GM21515 (cell line): ENCODE measurements around the gene DMRT1.
"Not testable (repeated sequence)": the region's sequence is repeated elsewhere in the genome, so short reads cannot be mapped to it uniquely, and the experiment has no call there.

Experiments used
- ATAC-seq: cut with Tn5 transposase; IDR thresholded peaks from one replicate; pipeline ENCODE4 v1.9.1; 2021; ENCODE audit not compliant: unreplicated experiment

The DMRT1 gene

DNA sequence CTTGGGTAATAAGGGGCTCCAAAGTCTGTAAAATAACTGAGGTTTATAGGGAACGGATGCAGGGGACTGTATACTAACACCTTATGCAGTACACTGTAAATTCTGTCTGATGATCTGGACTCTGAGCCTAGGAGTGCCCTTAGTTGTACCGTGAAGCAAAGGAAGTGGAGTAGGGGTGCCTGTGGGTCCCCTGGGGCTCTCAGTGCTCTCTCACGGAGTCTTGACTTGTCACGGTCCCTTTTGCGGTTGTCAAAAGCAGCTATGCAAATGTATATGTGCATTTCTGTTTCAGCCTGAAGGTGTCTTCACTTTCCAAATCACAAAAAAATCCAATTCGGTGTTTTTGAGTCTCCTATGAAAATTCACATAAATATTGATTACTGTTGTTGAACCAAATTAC is 17.8 kb downstream of the DMRT1 start:
- peak; percentile 100 for ATAC-seq

DNA sequence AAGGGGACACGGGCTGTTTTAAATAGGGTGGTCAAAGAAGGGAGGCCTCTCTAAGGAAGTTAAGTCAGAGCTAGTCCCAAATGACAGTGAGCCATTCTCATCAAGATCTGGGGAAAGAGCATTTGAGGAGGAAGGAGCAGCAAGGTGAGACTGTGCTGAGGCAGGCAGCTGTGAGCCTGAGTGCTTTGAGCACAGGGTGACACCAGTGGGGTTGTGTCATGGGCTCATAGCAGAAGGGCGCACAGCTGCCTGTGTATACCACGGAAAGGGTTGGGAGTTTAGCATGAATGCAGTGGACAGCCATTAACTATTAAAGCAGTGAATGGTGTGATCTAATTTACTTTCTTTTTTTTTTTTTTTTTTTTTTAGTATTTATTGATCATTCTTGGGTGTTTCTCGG is 19.2 kb downstream of the DMRT1 start:
- ATAC-seq = no peak

DNA sequence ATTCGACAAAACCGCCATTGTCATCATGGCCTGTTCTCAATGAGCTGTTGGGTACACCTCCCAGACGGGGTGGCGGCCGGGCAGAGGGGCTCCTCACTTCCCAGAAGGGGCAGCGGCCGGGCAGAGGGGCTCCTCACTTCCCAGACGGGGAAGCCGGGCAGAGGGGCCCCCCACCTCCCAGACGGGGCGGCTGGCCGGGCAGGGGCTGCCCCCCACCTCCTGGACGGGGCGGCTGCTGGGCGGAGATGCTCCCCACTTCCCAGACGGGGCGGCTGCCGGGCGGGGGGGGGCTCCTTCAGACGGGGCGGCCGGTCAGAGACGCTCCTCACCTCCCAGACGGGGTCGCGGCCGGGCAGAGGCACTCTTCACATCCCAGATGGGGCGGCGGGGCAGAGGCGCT is 20.0 kb downstream of the DMRT1 start:
- ATAC-seq = not testable (repeated sequence)

DNA sequence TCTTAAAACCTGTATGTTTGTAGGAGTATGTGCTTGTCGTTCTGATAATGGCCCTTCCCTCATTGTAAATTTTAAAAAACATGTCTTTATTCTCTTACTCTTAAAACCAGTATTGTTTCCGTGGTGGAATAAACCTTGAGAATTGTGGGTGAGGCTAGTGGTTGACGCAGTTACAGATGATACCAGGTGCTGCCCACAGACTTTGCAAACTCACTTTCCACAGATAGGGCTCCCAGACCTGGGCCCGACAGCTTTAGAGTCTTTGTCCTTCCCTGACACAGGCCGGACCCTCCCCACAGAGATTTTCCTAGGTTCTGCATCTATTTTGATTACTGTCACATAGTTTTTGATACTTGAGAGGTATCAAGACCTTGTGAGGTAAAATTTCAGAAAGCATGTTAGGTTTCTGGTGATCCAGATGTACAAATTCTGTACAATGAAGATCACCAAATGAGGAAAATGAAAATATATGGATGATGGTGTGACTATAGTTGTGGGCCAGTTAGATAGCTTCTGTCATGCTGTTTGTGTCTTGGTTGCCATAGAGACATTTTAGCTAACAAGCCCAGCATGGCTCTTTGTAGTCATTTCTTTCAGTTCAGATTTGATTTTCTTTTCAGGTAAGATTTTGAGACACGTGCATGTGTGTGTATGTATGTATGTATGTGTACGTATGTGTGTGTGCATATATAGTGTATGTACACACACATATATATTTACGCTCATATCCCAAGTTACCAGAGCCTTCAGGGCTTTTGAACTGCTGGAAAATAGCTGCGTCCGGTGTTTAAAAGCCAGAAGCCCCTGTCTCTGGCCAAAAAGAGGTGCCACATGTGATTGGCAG is 33.8 kb downstream of the DMRT1 start:
- ATAC-seq = no peak

DNA sequence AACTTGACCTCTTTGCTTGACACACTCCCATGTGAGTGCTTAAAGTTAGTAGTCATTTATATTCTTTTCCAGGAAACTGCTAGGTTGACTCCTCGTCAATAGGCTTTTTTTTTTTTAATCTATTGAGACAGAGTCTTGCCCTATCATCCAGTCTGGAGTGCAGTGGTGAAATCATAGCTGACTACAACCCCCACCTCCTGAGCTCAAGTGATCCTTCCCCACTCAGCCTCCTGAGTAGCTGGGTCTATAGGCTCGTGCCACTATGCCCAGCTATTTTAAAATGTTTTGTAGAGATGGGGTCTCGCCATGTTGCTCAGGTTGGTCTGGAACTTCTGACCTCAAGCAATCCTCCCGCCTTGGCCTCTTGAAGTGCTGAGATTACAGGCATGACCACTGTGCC is 34.9 kb downstream of the DMRT1 start:
- no peak for ATAC-seq

DNA sequence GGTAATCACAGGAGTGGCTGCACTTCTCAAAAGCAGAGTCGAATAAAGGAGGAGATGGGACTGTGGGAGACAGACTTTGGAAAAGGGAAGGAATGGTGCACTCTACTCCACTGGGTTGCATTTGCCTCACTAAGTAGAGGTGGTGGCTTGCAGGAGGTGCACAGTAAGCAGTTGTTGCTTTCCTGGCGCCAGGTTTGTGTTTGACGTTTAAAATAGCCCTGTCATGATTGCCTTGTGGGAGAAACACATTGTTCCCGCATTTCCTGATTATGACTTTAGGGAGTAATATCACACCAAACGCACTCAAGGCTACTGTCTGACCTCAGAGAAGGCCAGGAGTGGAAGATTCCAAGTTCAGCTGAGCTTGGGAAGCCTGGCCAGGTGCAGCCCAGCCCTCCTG is 36.7 kb downstream of the DMRT1 start:
- no peak for ATAC-seq

DNA sequence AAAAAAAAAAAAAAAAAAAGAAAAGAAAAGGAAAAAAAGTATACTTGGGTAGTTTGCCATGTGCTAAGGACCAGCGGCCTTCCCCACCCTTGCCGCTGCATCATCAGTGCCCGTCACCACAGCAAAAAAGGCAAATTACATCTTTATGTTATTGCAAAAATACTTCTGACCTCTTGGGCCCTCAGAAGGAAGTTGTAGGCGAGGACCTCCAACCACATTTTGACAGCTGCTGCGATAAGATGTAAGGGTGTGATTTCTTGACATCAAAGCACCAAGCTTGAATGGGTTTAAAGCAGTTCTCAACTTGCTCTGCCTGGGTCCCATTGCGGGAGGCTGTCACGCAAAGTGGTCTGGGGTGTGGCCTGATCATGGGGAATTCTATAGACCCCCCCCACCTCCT is 39.2 kb downstream of the DMRT1 start:
- ATAC-seq = no peak

DNA sequence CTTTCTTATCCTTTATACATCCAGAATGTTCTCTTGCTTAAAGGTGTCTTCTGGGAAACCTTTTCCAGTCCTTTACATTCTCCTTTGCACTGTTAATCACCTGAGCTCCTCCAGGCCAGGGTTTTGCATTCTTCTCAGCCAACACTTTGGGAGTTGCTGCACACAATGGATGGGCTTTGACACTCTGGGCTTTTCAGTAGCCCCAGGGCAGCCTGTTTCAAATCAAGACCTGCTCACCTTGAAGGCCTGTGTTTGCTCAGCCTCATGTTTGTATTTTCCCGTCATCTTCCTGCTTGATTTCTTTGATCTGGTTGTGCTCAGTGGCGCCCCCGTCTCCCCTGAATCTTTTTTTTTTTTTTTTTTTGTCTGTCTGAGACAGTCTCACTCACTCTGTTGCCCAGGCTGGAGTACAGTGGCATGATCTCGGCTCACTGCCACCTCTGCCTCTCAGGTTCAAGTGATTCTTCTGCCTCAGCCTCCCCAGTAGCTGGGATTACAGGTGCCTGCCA is 41.0 kb downstream of the DMRT1 start:
- no peak for ATAC-seq

DNA sequence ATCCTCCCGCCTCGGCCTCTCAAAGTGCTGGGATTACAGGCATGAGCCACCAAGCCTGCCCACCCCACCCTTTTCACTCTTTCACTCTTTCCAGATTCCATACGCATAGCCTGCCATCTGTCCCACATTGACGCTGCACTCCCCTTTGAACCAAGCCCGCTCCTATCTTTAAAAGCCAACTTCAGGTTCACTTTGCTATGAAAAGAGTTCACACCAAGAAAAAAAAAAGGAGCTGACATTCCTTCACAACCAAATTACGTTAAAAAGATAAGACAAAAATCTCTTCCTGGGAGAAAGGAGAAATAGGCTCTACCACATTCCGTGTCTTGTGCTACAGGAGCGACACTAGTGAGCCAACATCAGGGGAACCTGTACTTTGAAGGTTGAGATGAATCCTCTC is 41.5 kb downstream of the DMRT1 start:
- ATAC-seq = no peak

DNA sequence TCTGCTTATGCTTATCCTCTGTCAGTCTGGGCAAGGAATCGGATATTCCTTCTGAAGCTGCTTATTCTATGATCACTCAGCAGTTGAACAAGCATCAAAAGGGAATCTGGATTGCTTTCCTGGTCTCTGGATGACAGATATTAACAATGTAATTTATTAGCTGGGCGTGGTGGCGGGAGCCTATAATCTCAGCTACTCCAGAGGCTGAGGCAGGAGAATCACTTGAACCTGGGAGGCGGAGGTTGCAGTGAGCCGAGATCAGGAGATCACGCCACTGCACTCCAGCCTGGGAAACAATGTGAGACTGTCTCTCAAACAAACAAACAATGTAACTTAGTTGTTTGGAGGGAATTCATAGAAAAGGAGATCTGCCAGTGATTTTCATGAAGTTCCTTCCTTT is 45.4 kb downstream of the DMRT1 start:
- no peak for ATAC-seq

DNA sequence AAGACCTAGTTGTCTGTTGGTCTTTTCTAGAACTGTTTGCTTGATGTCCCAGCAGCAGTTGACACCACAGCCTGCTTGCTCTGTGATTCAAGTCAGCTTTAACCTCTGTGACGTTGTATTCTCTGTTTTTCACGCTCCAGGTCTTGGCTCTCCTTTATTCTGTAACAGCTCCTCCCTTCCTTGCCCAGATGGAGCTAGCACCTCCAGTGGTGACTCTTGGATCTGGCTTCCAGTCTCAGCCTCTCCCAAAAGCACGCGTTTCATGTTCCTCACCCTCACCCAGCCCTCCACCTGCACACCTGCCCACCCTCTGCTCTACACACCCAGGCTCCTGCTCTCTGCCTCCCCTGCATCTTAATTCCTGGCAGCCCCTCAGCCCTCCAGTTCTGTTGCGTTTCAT is 50.6 kb downstream of the DMRT1 start:
- no peak for ATAC-seq

DNA sequence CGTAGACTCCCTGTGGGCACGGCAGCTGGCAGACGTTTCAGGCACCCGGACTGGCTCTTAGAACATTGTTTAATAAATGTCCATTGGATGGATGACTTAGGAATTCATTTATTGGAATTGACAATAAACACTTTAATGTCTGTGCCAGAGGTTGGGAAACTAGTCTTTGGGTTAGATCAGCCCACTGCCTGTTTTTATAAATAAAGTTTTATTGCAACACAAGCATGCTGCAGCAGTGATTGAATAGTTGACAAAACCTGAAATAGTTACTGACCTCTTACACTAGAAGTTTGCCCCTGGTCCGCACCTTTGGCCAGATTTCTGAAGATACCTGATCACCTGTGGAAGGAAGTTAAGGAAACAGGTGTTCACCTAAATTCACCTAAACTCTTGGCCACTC is 51.6 kb downstream of the DMRT1 start:
- ATAC-seq = no peak

DNA sequence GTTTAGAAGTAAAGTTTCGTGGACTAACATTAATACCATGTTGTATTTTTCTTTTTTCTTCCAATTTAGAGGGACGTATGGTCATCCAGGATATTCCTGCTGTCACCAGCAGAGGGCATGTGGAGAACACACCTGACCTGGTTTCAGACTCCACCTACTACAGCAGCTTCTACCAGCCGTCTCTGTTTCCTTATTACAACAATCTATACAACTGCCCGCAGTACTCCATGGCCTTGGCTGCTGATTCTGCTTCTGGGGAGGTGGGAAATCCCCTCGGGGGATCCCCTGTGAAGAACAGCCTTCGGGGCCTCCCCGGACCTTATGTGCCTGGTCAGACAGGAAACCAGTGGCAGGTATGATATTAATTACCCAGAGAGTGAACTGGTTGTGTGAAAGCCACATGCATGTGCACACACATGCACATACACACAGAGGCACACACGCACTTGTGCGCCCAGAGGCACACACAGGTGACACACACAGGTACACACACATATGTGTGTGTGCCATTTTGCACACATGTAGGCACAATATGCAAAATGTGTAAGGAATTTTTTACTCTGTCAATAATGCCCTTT is 52.4 kb downstream of the DMRT1 start:
- ATAC-seq = peak; percentile 98

DNA sequence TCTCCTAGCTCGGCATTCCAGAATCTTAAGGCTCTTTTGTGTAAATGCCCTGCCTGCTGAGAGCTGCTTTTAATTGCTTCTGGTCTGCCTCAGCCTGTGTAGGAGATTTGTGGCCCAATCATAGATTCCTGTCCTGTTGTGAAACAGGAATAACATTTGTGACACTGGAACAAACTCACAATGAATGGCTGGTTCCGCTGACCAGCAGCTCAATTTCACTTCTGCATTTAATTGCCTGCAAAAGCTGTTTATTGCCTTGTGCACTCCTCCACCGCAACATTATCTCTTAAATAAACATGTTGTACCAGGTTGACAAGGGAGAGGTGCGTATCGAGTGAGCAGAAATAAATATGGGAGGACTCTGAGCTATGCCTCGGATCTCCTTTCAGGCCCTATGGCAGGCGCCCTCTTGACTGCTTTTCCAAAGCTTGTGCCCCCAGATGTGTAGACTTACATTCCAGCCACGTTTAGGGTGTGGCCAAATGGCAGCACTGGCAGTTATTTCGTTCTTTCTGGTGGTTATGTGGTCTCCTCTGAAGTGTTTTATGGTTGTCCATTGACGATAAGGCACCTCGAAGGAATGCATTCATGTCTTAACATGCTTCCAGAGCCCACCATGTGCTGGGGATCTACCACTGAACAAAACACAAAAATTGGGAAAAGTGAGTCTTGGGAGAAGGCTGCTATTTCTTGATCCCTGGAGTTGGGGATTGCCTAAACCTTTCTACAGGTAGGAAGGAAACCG is 58.1 kb downstream of the DMRT1 start:
- ATAC-seq = no peak

DNA sequence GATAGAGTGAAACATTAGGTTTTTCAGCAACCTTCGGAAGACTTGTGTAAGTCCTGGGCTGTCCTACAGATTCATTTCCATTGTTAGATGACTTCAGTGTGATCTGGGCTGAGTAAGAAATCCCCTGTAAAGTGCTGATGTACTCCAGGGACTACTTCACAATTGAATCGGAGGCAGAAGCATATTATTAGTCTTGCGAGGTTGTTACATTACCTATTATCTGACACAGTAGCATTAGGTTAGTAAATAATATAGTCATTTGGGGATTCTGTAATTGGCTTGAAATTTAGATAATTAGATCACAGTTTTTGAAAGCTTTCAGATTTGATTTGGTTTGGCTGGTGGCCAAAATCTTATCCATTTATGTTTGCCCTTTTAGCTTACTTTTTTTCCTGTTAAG is 62.4 kb downstream of the DMRT1 start:
- ATAC-seq = no peak

DNA sequence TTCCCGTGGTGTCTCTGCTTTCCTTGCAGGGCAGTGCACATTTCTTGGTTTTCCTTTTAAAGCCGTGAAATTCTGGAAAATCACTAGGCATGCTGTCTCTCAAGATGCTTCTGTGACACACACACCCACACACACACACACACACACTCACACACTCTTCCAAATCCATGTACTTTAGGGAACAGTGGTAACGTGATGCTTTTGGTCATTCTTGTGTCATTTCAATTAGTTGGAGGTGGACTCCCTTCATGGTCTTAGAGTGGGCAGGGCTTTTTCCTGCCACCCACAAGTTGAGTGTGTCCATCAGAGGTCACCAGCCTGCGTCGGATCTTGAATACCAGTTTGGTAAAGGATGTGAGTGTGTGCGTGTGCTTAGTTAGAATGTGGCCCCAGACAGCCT is 64.4 kb downstream of the DMRT1 start:
- ATAC-seq = no peak

DNA sequence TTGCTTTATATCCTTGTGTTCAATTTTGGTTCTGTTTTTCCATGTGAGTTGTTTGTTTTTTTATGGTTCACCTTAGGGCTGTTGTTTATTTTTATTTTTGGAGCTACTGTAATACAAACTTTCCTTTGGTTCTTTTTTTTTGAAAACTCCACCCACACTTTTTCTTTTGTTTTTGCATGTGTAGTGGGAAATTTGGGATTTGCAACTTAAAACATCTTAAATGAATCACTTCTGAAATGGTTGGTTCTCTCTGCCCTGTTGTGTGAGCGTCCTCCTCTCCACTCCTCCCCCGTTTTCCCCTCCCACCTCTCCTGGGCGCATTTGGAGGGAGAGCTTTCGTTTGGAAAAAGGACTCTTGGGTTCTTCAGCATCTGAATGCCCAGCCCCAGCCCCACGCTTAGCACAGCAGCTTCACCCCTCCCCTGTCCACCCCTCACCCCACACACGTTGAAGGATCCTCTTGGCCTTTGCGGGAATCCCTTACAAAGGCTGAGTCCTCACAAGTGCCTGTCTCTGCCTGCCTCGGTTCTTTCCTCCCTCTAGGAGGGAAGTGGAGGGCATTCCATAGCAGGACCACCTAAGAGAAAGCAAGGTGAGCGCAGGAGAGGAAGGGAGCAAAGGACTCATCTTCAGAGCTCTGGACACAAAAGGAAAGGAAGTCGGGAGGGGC is 67.2 kb downstream of the DMRT1 start:
- ATAC-seq = no peak

DNA sequence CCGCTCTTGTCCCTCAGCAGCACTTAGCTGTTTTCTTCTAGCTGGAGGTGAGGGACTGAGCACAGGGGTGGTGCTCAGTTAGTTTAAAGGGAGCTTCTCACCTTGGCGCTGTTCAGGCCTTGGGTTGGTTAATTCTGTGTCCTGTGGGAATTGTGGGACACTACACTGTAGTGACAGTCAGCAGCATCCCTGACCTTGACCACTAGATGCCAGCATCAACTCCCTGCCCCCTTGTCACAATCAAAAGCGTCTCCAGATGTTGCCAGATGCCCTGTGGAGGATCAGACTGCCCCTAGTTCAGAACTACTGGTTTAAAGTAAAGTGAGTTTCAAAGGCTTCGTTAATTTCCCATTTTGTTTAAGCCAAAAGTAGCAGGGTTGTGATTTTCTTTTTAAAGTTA is 69.5 kb downstream of the DMRT1 start:
- no peak for ATAC-seq

DNA sequence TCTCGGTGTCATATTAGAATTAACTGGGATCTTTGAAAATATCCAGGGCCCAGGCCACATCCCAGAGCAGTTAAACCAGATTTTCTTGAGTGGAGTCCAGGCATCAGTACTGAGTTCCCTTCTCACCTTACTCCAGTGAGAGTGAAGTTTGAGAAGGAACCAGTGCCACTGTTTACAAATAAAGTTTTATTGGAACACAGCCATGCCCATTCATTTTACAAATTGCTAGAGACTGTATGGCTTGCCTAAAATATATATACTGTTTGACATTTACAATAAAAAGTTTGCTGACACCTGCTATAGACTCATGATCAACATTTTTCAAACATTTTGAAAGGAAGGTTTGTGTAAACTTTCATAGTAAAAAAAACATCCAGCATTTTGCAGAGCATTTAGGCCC is 71.3 kb downstream of the DMRT1 start:
- no peak for ATAC-seq

DNA sequence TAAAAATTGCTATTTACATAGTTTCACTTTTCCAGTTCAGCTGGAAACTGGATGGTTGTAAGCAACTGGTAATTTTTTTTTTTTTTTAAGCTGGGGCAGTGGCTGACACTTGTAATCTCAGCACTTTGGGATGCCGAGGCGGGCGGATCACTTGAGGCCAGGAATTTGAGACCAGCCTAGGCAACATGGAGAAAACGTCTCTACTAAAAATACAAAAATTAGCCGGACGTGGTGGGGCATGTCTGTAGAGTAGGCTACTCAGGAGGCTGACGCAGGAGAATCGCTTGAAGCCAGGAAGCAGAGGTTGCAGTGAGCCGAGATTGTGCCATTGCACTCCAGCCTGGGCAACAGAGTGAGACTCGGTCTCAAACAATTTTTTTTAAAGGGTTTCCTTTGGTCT is 72.0 kb downstream of the DMRT1 start:
- not testable (repeated sequence) for ATAC-seq

DNA sequence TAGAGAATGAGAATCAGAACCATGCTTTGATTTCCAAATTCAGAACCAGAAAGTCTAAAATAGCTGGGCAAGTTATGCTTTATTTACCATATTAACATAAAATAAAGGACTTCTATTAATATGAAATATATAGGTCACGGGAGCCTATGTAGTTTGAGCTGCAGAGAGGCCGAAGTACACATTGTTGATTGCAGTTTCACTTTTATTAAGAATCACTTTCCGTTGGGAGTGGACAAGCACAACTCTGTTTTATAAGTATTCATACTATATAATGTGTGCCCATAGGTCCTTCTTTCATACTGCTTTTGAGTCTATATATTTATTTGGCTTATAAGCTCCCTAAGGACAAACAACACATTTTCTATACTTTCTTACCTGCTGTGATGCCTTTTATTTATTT is 76.2 kb downstream of the DMRT1 start:
- no peak for ATAC-seq
